GM21528 (cell line): Measurements from ENCODE around the gene PLPPR2.
A peak's percentile ranks its signal among the peaks of the same experiment; 100 is the strongest.
"Not testable (repeated sequence)": the region's sequence is repeated elsewhere in the genome, so short reads cannot be mapped to it uniquely, and the experiment has no call there.

Experiments used
- ATAC-seq: cut with Tn5 transposase; IDR thresholded peaks from one replicate; pipeline ENCODE4 v1.9.1; 2021; ENCODE audit warnings: mild to moderate bottlenecking, moderate library complexity; ENCODE audit not compliant: unreplicated experiment, low FRiP score

Gene PLPPR2

GRCh38 chr19:11367528-11367927 lies 12.3 kb downstream of the PLPPR2 start:
- no peak for ATAC-seq

GRCh38 chr19:11370744-11371143 lies 15.5 kb downstream of the PLPPR2 start:
- no peak for ATAC-seq

DNA sequence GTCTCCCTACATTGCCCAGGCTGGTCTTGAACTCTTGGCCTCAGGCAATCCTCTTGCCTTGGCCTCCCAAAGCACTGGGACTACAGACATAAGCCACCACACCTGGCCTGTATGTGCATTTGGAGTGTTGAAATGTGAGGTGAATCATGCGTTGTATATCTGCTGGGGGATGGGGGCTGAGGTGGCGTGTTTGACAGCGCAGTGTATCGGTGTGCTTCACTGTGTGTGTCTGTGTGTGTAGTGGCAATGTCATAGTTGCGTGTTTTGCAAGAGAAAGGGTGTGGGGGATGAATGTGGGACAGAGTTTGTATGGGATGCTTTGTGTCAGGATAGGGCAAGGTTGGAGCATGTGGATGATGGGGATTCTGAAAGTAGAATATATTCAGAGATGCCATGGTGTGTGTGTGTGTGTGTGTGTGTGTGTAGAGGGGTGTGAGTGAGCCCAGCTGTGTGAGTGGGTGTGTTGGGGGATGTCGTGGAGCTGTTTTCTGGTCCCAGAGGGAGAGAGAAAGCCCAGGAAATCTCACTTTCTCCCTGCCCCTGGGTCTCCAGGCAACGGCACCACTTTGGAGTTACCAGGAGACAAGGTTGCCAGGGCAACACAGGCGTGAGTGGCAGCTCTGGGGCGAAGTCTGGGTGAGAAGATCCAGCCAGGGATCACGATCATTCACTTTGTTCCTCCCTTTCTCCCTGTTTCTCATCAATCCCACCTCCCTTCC lies 18.1 kb downstream of the PLPPR2 start:
- ATAC-seq: no peak

- no peak for ATAC-seq
Measured at GRCh38 chr19:11373885-11374432, 18.7 kb downstream of the PLPPR2 start.

DNA sequence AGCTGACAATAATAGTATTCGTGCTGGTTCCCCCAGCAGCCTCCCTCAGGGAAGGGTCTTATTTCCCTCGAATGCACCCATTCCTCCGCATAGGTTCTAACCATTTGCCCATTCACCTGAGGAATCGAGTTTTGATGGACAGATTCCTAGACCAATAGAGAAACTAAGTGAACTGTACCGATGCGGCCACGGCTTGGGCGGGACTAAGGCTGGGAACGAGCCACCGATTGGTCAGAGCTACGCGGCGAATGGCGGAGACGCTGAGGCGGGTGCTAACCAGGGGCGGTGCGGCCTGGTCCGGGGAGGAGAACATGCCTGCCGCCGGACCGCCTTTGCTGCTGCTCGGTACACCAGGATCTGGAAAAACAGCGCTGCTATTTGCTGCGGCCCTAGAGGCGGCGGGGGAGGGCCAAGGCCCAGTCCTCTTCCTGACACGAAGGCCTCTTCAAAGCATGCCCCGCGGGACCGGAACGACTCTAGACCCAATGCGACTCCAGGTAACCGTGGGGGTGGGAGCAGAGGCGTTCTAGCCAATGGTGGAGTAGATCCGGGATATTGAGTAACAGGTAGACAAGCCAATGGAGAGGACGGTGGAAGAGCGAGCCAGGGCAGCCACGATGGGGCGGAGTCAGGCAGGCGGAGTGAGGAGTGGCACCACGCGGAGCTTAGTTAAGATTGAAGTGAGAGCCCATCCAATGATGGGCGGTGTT lies 19.4 kb downstream of the PLPPR2 start, which contains the start of gene SWSAP1:
SWSAP1 (plus strand) TSS at position 234 of the 710 bp plus-strand sequence; CDS start at position 249, 15 bp downstream.
- peak; percentile 86 for ATAC-seq

GRCh38 chr19:11375143-11375948 lies 20.1 kb downstream of the PLPPR2 start:
- no peak for ATAC-seq

- no peak for ATAC-seq
Measured at GRCh38 chr19:11377237-11377636, 22.0 kb downstream of the PLPPR2 start.

GRCh38 chr19:11377756-11378155 lies 22.5 kb downstream of the PLPPR2 start:
- no peak for ATAC-seq

DNA sequence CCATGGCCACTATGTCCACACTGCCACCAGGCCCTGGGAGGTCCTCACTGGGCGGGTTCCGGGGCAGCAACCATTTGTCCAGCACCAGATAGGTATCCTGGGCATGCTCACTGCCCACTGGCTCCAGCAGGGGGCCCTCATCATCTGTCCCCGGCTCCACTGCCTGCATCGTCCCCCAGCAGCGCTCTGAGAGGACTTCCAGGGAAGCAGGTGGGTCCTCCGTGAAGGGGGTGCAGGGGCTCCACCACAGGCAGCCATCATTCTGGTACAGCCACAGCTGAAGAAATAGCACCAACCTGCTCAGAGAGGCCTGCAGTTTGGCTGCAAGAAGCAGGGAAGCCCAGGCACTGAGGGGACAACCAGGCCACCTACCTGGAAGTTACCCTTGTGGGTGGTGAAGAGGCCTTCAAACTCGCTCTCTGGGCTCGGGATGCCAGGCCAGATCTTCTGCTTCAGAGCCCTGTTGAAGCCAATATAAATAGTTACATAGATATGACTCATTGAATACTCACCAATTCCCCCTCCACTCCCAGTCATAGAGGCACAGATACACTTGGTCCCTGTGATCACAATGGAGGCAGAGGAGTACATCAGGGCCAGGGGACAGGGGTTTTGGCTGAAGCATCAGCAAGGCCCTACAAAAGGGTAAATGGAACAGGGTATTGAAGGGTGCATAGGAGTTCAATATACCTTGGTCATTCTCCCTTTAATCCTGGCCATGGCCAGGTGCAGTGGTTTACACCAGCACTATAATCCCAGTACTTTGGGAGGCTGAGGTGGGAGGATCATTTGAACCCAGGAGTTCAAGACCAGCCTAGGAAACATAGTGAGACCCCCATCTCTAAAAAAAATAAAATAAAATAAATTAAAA lies 23.3 kb downstream of the PLPPR2 start:
- ATAC-seq: no peak

GRCh38 chr19:11379269-11379845 lies 24.1 kb downstream of the PLPPR2 start:
- ATAC-seq: not testable (repeated sequence)

DNA sequence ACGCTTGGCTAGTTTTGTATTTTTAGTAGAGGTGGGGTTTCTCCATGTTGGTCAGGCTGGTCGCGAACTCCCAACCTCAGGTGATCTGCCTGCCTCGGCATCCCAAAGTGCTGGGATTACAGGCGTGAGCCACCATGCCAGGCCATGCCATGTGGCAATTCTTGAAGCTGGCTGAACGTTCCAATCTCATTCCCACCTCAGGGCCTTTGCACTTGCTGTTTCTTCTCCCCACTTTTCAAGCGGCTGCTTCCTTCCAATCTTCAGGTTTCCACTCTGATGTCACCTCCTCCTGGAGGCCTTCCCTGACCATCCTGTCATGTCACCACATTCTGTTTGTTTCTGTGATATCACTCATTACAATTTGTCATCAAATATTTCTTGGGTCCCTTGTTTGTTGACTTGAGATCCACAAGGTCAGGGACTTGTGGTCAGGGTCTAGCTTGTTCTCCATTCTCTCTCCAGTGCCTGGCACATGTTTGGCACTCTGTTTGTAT lies 24.7 kb downstream of the PLPPR2 start:
- no peak for ATAC-seq

GRCh38 chr19:11380653-11381537 lies 25.7 kb downstream of the PLPPR2 start:
- peak; percentile 76 for ATAC-seq

- ATAC-seq: no peak
Measured at GRCh38 chr19:11382898-11383705, 27.9 kb downstream of the PLPPR2 start.

GRCh38 chr19:11383706-11384048 lies 28.4 kb downstream of the PLPPR2 start:
- no peak for ATAC-seq

GRCh38 chr19:11384778-11385129 lies 29.5 kb downstream of the PLPPR2 start:
- ATAC-seq: no peak

DNA sequence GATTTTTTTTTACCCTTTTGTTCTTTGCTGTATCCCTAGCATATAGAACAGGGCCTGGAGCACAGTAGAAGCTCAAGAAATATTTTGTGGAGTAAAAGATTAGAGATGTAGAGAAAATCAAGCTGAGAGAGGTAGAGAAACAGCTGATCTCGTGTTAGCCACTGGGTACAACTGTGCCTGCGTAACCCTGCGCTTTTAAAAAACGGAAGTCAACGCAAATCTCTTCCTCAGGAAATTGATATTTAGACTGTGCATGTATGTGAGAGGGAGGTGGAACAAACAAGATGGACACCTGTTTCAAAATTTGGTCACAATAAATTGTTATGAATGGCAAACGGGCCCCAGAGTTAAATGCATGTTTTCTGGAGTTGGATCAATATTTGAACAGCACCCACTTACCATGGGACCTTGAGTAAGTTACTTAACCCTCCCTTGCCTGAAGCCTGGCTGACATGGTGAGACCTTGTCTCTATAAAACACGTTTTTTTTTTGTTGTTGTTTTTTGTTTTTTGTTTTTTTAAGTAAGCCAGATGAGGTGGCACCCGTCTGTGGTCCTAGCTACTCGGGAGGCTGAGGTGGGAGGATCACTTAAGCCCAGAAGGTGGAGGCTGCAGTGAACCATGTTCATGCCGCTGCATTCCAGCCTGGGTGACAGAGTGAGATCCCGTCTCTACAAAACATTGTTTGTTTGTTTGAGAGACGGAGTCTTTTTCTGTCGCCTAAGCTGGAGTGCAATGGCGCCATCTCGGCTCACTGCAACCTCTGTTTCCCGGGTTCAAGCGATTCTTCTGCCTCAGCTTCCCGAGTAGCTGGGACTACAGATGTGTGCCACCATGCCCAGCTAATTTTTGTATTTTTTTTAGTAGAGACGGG lies 32.2 kb downstream of the PLPPR2 start:
- no peak for ATAC-seq

DNA sequence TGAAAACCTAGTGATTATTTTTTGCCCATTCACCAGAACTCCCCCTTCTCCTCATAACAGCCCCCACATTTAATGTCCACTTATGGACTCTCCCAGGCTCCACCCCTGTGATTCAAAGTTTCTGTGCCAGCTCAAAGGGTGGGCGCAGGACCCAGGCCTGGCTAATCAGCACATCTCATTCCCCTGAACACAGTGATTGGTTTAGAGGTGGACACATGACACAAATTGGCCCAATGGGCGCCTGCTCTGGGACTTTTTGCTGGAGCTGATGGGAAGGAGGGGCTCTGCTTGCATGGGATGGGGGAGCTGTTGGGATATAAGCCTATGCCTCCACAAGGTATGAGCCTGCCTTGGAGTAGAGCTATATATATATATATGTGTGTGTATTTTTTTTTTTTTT lies 35.1 kb downstream of the PLPPR2 start:
- no peak for ATAC-seq
